Ishikawa (cell line): Measurements from ENCODE around the gene GPR55.

ENCODE experiments used
- CREB1 ChIP-seq: IDR thresholded peaks from 2 replicates; pipeline ENCODE4 v1.6.1; 2012; ENCODE audit warnings: low read depth
- EGR1 ChIP-seq: IDR thresholded peaks from 2 replicates; pipeline ENCODE4 v1.6.1; 2012
- EP300 ChIP-seq: IDR thresholded peaks from 2 replicates; pipeline ENCODE4 v1.6.1; 2012; ENCODE audit warnings: borderline replicate concordance
- MAX ChIP-seq: IDR thresholded peaks from 2 replicates; pipeline ENCODE4 v1.6.1; 2012
- NFIC ChIP-seq: IDR thresholded peaks from 2 replicates; pipeline ENCODE4 v1.6.1; 2012
- RAD21 ChIP-seq: IDR thresholded peaks from 2 replicates; pipeline ENCODE4 v1.6.1; 2012; ENCODE audit warnings: low read depth
- REST ChIP-seq: IDR thresholded peaks from 2 replicates; pipeline ENCODE4 v1.6.1; 2012; ENCODE audit warnings: low read depth, mild to moderate bottlenecking
- TAF1 ChIP-seq: IDR thresholded peaks from 2 replicates; pipeline ENCODE4 v1.6.1; 2012; ENCODE audit warnings: low read depth, mild to moderate bottlenecking
- TCF12 ChIP-seq: IDR thresholded peaks from 2 replicates; pipeline ENCODE4 v1.6.1; 2012; ENCODE audit warnings: low read depth
- TEAD4 ChIP-seq: IDR thresholded peaks from 2 replicates; pipeline ENCODE4 v1.6.1; 2012
- USF1 ChIP-seq: IDR thresholded peaks from 2 replicates; pipeline ENCODE4 v1.6.1; 2012
- YY1 ChIP-seq: IDR thresholded peaks from 2 replicates; pipeline ENCODE4 v1.6.1; 2012; ENCODE audit warnings: low read depth
- ZBTB7A ChIP-seq: IDR thresholded peaks from 2 replicates; pipeline ENCODE4 v1.6.1; 2012; ENCODE audit warnings: low read depth

- no peak for TF ChIP-seq EP300
- TF ChIP-seq YY1 = no peak
- TF ChIP-seq CREB1 = no peak
- no peak for TF ChIP-seq ZBTB7A
- TF ChIP-seq EGR1 = no peak
- no peak for TF ChIP-seq NFIC
- no peak for TF ChIP-seq TEAD4
- no peak for TF ChIP-seq TAF1
- no peak for TF ChIP-seq TCF12
- TF ChIP-seq MAX = no peak
- no peak for TF ChIP-seq USF1
- TF ChIP-seq REST = no peak
- TF ChIP-seq RAD21 = no peak
These were observed 45.2 kb downstream of the GPR55 start for GRCh38 chr2:230879891-230880290.
